Left lung (tissue), 10 donors: Measurements from ENCODE around the gene SLC26A4. TPM values are rescaled to one million over a fixed set of nuclear protein-coding genes. Genes with fewer than 3 reads are reported as not detected.

ENCODE experiments used
- ATAC-seq: fragments of 200-7000 bp; cut with Tn5 transposase; one replicate; pipeline ENCODE4 v1.9.1; 2020; ENCODE audit warnings: moderate library complexity
- DNase-seq, 4 donors: peaks; one replicate each; pipeline ENCODE4 v3.0.0-alpha.2; 2013 to 2020
- H3K27ac ChIP-seq, 2 donors: fragments of 200-600 bp; sonication (generic) in 1 of 2; one replicate each; pipeline versions ENCODE4 v1.5.0 to v1.8.0; 2020 to 2021
- H3K27me3 ChIP-seq, 2 donors: fragments of 200-600 bp; sonication (generic) in 1 of 2; one replicate each; pipeline versions ENCODE4 v1.5.0 to v1.8.0; 2020 to 2021
- H3K36me3 ChIP-seq, 2 donors: fragments of 200-600 bp; sonication (generic) in 1 of 2; one replicate each; pipeline versions ENCODE4 v1.5.0 to v1.8.0; 2020 to 2021
- H3K4me1 ChIP-seq, 2 donors: fragments of 200-600 bp; one replicate each; pipeline ENCODE4 v1.8.0; 2021
- H3K4me3 ChIP-seq, 2 donors: fragments of 200-600 bp; sonication (generic) in 1 of 2; one replicate each; pipeline versions ENCODE4 v1.5.0 to v1.8.0; 2020 to 2021; ENCODE audit warnings: mild to moderate bottlenecking in 1 of 2
- H3K9me3 ChIP-seq, 2 donors: fragments of 200-600 bp; sonication (generic) in 1 of 2; one replicate each; pipeline versions ENCODE4 v1.5.0 to v1.8.0; 2020 to 2021
- intact Hi-C, 2 donors: fragments of 100-400 bp; cut with DNase I; formaldehyde crosslinking; loops; one replicate each; pipeline versions ENCODE4 v1.11.2 to v1.14.2; 2022
- polyA plus RNA-seq, 6 donors: library from polyadenylated mRNA; unstranded; fragments of 120-200 nt; gene quantifications; one replicate each; pipeline ENCODE4 v1.2.1, GENCODE V29; 2013; ENCODE audit not compliant: insufficient read length in 6 of 6
- total RNA-seq, 2 donors: library from RNA; stranded (reverse); fragmentation: NEBNext Ultra II Directional; extraction: Animal tissue kit (Norgen Biotek cat#: 25700); gene quantifications; one replicate each; pipeline ENCODE4 v1.2.1, GENCODE V29; 2021
- TF ChIP-seq, protein P1 (sequence below), 2 donors: fragments of 200-600 bp; sonication (generic) in 1 of 2; IDR thresholded peaks; one replicate each; pipeline versions ENCODE4 v1.5.0 to v1.8.0; 2021; ENCODE audit warnings: antibody characterized with exemption in 2 of 2
- donor health status: DM: no; HTN: yes; CAD: no.
- donor health status: DM: no; HTN: no; CAD: no.

SLC26A4 gene
- total and polyA plus RNA-seq, 8 donors: 0.82 to 2.5 (median 1.3) TPM

DNA sequence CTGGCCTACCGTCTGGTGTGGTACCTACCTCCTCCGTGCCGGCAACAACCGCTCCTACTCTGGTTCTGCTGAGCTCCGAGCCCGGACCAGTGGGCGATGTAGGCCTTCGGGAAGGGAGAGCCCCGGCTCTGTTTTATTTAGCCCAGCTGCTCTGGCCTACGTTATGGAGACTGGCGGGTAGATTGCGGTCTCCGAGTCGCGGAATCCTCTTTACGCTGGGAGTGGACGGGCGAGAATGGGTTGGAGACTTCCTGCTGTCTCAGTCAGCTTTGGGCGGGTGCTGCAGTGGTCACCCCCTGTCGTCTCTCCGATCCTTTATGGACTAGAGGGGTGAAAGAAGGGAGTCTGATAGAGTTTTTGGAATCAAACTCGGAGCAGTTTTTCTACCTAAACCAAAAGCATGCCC, 83.7 kb downstream of the SLC26A4 start:
- no peaks in the 10 kb centered on the region for H3K27me3 ChIP-seq
- DNase-seq (no peak), ATAC-seq (peak; percentile 56)
- H3K4me3 ChIP-seq: peak overlapping the region; percentile 88 to 97
- H3K27ac ChIP-seq: peak overlapping the region; percentile 98 to 99
- H3K36me3 ChIP-seq: peaks cover 0 to 6% of the 10 kb centered on the region in 2 donors
- TF ChIP-seq, protein P1, sequence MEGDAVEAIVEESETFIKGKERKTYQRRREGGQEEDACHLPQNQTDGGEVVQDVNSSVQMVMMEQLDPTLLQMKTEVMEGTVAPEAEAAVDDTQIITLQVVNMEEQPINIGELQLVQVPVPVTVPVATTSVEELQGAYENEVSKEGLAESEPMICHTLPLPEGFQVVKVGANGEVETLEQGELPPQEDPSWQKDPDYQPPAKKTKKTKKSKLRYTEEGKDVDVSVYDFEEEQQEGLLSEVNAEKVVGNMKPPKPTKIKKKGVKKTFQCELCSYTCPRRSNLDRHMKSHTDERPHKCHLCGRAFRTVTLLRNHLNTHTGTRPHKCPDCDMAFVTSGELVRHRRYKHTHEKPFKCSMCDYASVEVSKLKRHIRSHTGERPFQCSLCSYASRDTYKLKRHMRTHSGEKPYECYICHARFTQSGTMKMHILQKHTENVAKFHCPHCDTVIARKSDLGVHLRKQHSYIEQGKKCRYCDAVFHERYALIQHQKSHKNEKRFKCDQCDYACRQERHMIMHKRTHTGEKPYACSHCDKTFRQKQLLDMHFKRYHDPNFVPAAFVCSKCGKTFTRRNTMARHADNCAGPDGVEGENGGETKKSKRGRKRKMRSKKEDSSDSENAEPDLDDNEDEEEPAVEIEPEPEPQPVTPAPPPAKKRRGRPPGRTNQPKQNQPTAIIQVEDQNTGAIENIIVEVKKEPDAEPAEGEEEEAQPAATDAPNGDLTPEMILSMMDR (IDR thresholded peaks at IDR 0.05): no peak
- intact Hi-C loops: loop anchor here in 1 of 2 donors (10.0 kb wide), 1 partner anchor 130 kb away; no protein-coding TSS in a partner anchor
- H3K4me1 ChIP-seq: peaks cover 17 to 52% of the 10 kb centered on the region in 2 donors
- no peaks in the 10 kb centered on the region for H3K9me3 ChIP-seq

DNA sequence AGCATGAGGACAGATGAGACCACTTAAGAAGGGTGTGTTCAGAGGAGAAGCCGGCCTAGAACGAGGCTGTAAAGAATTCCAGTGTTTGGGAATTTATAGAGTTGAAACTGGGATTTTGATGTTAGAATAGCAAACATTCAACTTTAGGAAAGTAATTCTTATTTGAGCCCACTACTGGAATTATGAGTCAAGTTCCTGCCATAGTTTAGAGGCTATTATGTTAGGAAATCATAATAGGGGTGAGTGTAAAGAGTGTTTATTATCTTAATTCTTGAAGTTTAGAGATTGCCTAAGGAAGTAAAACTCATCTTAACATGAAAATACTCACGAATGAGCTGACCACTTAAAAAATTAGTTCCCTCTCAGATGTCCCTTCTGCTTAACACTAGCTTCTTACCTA, 85.4 kb downstream of the SLC26A4 start:
- no peaks in the 10 kb centered on the region for H3K9me3 ChIP-seq
- intact Hi-C loops: loop anchor here in 1 of 2 donors (10.0 kb wide), 1 partner anchor 129 kb away; no protein-coding TSS in a partner anchor
- no peaks in the 10 kb centered on the region for H3K27me3 ChIP-seq
- ATAC-seq (no peak), DNase-seq (no peak)
- no peak overlapping the region for H3K27ac ChIP-seq
- peaks cover 0 to 23% of the 10 kb centered on the region in 2 donors for H3K36me3 ChIP-seq
- H3K4me3 ChIP-seq: no peak overlapping the region
- TF ChIP-seq, protein P1 (IDR thresholded peaks at IDR 0.05): no peak
- H3K4me1 ChIP-seq: peaks cover 17 to 52% of the 10 kb centered on the region in 2 donors

DNA sequence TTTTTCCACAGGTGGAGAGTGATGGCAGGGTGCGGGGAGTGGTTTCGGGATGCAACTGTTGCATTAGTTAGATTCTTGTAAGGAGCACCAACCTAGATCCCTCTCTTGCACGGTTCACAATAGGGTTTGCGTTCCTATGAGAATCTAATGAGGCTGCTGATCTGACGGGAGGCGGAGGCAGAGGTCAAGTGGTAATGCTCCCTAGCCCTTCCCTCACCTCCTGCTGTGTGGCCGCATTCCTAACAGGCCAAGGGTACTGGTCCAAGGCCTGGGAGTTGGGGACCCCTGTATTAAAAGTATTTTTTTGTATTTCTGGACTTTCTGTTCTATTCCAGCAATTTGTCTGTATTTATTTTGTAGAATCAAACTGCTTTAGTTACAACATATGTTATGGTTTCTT, 90.5 kb downstream of the SLC26A4 start:
- peaks cover 0 to 74% of the 10 kb centered on the region in 2 donors for H3K36me3 ChIP-seq
- H3K4me3 ChIP-seq: no peak overlapping the region
- no peak overlapping the region for H3K27ac ChIP-seq
- no peaks in the 10 kb centered on the region for H3K9me3 ChIP-seq
- DNase-seq (no peak), ATAC-seq (no peak)
- intact Hi-C loops: no loop called here
- peaks cover 4 to 28% of the 10 kb centered on the region in 2 donors for H3K4me1 ChIP-seq
- H3K27me3 ChIP-seq: no peaks in the 10 kb centered on the region
- TF ChIP-seq, protein P1 (IDR thresholded peaks at IDR 0.05): no peak

DNA sequence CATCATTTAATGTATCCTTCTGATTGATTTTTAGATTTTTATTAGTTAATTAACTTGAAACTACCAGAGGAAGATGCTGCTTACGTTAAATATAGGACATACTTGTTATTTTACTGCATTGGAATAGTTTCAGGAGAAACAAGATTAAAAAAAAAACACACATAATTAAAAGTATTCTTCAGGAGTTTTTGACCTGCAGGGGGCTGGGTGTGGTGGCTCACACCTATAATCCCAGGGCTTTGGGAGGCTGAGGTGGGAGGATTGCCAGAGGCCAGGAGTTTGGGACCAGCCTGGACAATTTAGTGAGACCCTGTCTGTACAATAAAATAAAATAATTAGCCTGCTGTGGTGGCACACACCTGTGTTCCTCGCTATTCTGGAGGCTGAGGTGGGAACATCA, 94.0 kb downstream of the SLC26A4 start:
- no peaks in the 10 kb centered on the region for H3K27me3 ChIP-seq
- no peaks in the 10 kb centered on the region for H3K4me1 ChIP-seq
- peaks cover 0 to 100% of the 10 kb centered on the region in 2 donors for H3K36me3 ChIP-seq
- H3K27ac ChIP-seq: no peak overlapping the region
- no peaks in the 10 kb centered on the region for H3K9me3 ChIP-seq
- no peak overlapping the region for H3K4me3 ChIP-seq
- DNase-seq (no peak), ATAC-seq (no peak)
- TF ChIP-seq, protein P1 (IDR thresholded peaks at IDR 0.05): no peak
- intact Hi-C loops: no loop called here

DNA sequence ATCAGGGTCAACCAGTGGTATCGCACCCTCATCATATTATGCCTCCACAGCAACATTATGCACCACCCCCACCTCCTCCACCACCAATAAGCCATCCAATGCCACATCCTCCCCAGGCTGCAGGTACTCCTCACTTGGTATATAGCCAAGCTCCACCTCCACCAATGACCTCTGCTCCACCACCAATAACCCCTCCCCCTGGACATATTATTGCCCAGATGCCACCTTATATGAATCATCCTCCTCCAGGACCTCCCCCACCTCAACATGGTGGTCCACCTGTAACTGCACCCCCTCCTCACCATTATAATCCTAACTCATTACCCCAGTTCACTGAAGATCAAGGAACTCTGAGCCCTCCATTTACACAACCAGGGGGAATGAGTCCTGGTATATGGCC, 98.0 kb downstream of the SLC26A4 start:
- no peak for DNase-seq
- Histone ChIP-seq H3K4me3 (no peak overlapping the region), H3K27ac (no peak overlapping the region), H3K9me3 (no peaks in the 10 kb centered on the region), H3K36me3 (peaks cover 0 to 73% of the 10 kb centered on the region in 2 donors), H3K4me1 (no peaks in the 10 kb centered on the region), H3K27me3 (no peaks in the 10 kb centered on the region)
- intact Hi-C loops: no loop called here
- no peak for ATAC-seq
- TF ChIP-seq, protein P1 (IDR thresholded peaks at IDR 0.05): no peak
